Kidney (tissue), 14 donors: Measurements from ENCODE around the gene ZCCHC2. TPM values are rescaled to one million over a fixed set of nuclear protein-coding genes. Genes with fewer than 3 reads are reported as not detected.

ENCODE experiments used
- DNase-seq, 5 donors: peaks; one replicate each; pipeline ENCODE4 v3.0.0-alpha.2; 2013 to 2020
- FAIRE-seq: peaks from 2 replicates; lab custom pipeline; 2012; peaks lifted over from hg19 to GRCh38; lab: Jason Lieb, UNC
- H3K27ac ChIP-seq, 2 donors: one replicate each; pipeline ENCODE4 v1.7.0; 2013; ENCODE audit warnings: low read depth in 2 of 2, low read length in 2 of 2, inconsistent platforms in 1 of 2
- H3K27me3 ChIP-seq: one replicate; pipeline ENCODE4 v1.7.1; 2013; ENCODE audit warnings: low read length, inconsistent platforms; ENCODE audit not compliant: control insufficient read depth, insufficient read depth
- H3K36me3 ChIP-seq, 3 donors: one replicate each; pipeline versions ENCODE4 v1.7.0 to v1.7.1; 2013; ENCODE audit warnings: low read length in 3 of 3, control low read depth in 1 of 3, inconsistent platforms in 1 of 3; ENCODE audit not compliant: insufficient read depth in 3 of 3, control insufficient read depth in 2 of 3
- H3K4me1 ChIP-seq, 3 donors: one replicate each; pipeline versions ENCODE4 v1.7.0 to v1.7.1; 2013; ENCODE audit warnings: low read length in 3 of 3, inconsistent platforms in 1 of 3, low read depth in 1 of 3; ENCODE audit not compliant: control insufficient read depth in 2 of 3, insufficient read depth in 2 of 3
- H3K4me3 ChIP-seq, 3 donors: one replicate each; pipeline versions ENCODE4 v1.7.0 to v1.8.1; 2013; ENCODE audit warnings: low read length in 3 of 3, control low read depth in 1 of 3, inconsistent platforms in 1 of 3
- H3K9ac ChIP-seq, 3 donors: one replicate each; pipeline versions ENCODE4 v1.7.0 to v1.7.1; 2013; ENCODE audit warnings: low read length in 3 of 3, control low read depth in 1 of 3, inconsistent platforms in 1 of 3
- H3K9me3 ChIP-seq, 3 donors: one replicate each; pipeline versions ENCODE4 v1.7.0 to v1.7.1; 2013; ENCODE audit warnings: low read length in 3 of 3, control low read depth in 1 of 3, inconsistent platforms in 1 of 3; ENCODE audit not compliant: control insufficient read depth in 2 of 3, insufficient read depth in 1 of 3
- intact Hi-C: fragments of 100-400 bp; cut with DNase I; formaldehyde crosslinking; loops from one replicate; pipeline ENCODE4 v1.11.1; 2022
- polyA plus RNA-seq: library from polyadenylated mRNA; stranded (reverse); fragments of 350-450 nt; fragmentation: Illumina TruSeq; extraction: RNeasy Lipid Tissue Mini Kit (QIAGEN cat#74804); gene quantifications from one replicate; pipeline ENCODE4 v1.2.3, GENCODE V29; 2014; ENCODE audit warnings: low read depth, low replicate concordance; ENCODE audit not compliant: insufficient read depth
- total RNA-seq: library from RNA; stranded (reverse); fragmentation: NEBNext Ultra II Directional; extraction: Animal tissue kit (Norgen Biotek cat#: 25700); gene quantifications from one replicate; pipeline ENCODE4 v1.2.1, GENCODE V29; 2021
- TF ChIP-seq, protein P1 (sequence below): IDR thresholded peaks from 3 replicates; pipeline ENCODE4 v1.5.1; 2012; ENCODE audit warnings: mild to moderate bottlenecking, moderate library complexity, borderline replicate concordance; ENCODE audit not compliant: insufficient read depth; ENCODE audit errors: extremely low read depth
- donor health status: control.
- donor health status: control.
- donor health status: control.
- donor health status: control.
- donor health status: control.
- donor health status: DM: yes; HTN: yes; CAD: no.
- donor health status: Normal renal cell carcinoma (clear cell type).

Gene ZCCHC2
- total and polyA plus RNA-seq, 2 donors from 2014 or later: 5.5 to 22.1 TPM

DNA sequence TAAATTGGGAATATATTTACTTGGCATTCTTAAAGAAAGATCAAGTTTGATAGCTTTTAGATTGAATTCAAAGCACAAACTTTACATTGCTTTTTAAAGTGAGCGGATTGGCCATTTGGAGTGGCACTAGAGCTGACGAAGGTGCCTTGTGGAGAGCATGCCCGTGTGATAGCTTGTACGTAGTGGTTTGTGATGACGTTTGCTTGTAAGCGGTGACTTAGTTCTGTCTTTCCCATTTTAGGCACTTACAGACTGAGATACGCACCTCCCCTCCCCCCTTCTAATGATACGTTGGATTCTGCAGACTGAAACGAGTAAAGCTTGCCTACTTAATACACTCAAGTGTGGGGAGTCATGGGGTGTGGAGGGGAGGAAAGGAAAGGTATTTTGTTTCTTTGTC is 53.4 kb downstream of the ZCCHC2 start:
- TF ChIP-seq, protein P1, sequence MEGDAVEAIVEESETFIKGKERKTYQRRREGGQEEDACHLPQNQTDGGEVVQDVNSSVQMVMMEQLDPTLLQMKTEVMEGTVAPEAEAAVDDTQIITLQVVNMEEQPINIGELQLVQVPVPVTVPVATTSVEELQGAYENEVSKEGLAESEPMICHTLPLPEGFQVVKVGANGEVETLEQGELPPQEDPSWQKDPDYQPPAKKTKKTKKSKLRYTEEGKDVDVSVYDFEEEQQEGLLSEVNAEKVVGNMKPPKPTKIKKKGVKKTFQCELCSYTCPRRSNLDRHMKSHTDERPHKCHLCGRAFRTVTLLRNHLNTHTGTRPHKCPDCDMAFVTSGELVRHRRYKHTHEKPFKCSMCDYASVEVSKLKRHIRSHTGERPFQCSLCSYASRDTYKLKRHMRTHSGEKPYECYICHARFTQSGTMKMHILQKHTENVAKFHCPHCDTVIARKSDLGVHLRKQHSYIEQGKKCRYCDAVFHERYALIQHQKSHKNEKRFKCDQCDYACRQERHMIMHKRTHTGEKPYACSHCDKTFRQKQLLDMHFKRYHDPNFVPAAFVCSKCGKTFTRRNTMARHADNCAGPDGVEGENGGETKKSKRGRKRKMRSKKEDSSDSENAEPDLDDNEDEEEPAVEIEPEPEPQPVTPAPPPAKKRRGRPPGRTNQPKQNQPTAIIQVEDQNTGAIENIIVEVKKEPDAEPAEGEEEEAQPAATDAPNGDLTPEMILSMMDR: no peak
- intact Hi-C loops: loop anchor here (10.0 kb wide), 1 partner anchor 141 kb away; no protein-coding TSS in a partner anchor
- Histone ChIP-seq H3K36me3 (peaks cover 2 to 25% (median 22%) of the 10 kb centered on the region in 3 donors), H3K4me3 (no peak overlapping the region), H3K27me3 (no peaks in the 10 kb centered on the region), H3K9me3 (no peaks in the 10 kb centered on the region), H3K9ac (no peak overlapping the region), H3K4me1 (peaks cover 0 to 2% (median 0%) of the 10 kb centered on the region in 3 donors), H3K27ac (no peak overlapping the region)
- FAIRE-seq (no peak), DNase-seq (no peak)

DNA sequence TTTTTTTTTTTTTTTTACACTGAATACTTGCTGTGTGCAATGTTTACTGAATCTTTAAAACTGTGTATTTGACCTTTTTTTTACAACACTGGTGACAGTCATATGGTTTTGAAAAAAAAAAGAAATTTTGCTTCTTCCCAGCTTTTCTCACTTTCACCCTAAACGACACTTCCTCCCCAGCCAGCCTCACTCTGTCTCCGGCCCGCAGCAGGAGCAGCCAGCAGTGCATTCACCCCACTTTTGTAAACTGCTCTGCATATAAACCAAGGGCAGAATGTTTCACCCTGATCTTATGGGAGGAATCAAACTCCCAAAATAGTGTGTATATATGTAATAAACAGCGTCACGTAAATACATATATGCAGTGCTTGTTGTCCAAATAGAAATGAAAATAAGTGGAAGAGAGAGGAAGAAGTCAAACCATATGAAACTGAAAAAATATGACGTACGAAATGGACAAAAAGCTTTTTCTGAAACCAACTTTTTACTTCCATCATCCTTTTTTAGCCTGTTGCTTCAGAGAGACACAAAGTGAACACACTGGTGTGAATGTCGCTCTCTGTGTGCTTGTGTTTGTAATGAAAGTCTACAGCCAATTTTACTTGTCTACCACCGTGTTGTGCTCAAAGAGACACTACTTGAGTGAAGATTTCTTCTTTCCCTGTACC is 54.2 kb downstream of the ZCCHC2 start:
- Histone ChIP-seq H3K4me3 (no peak overlapping the region), H3K9me3 (no peaks in the 10 kb centered on the region), H3K9ac (no peak overlapping the region), H3K36me3 (peaks cover 0 to 22% (median 21%) of the 10 kb centered on the region in 3 donors), H3K27ac (no peak overlapping the region), H3K4me1 (peaks cover 0 to 2% (median 0%) of the 10 kb centered on the region in 3 donors), H3K27me3 (no peaks in the 10 kb centered on the region)
- FAIRE-seq (no peak), DNase-seq (no peak)
- intact Hi-C loops: loop anchor here (10.0 kb wide), 1 partner anchor 142 kb away; no protein-coding TSS in a partner anchor
- TF ChIP-seq, protein P1: no peak

DNA sequence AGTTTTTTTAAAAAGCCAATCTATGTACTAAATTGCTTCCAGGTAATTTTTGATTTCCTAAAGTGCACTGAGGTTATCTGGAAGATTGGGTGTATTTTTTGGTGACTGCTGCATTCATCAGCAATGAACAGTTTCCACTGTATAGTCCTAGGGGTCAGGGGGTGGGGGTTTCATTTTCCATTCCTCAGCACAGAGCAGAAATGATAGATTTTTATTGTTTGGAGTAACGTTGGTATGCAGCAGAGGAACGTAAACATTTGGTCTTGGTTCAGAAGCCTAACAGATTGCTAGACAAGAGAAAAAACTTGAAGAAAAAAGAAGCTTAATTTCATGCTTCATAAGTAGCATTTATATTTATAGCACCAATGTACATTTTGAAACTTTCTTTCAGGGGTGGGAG is 54.9 kb downstream of the ZCCHC2 start:
- Histone ChIP-seq H3K9ac (no peak overlapping the region), H3K27me3 (no peaks in the 10 kb centered on the region), H3K9me3 (no peaks in the 10 kb centered on the region), H3K4me1 (peaks cover 0 to 2% (median 0%) of the 10 kb centered on the region in 3 donors), H3K36me3 (peaks cover 0 to 22% (median 21%) of the 10 kb centered on the region in 3 donors), H3K4me3 (no peak overlapping the region), H3K27ac (no peak overlapping the region)
- no peak for FAIRE-seq
- DNase-seq: no peak
- intact Hi-C loops: loop anchor here (10.0 kb wide), 1 partner anchor 143 kb away; no protein-coding TSS in a partner anchor
- TF ChIP-seq, protein P1: no peak
